HL-60 (cell line): ENCODE data around the gene SEC14L5.

Experiments
- DNase-seq, 2 experiments: peaks; one replicate each; pipeline ENCODE4 v3.0.0-alpha.2; 2010 to 2020; ENCODE audit warnings: low read depth in 1 of 2, low spot score in 1 of 2
- H3K27ac ChIP-seq: fragments of 250-450 bp; sonication (Bioruptor Pico); replicated peaks from 2 replicates; pipeline ENCODE4 v1.5.1; 2020; ENCODE audit warnings: mild to moderate bottlenecking, moderate library complexity
- H3K27me3 ChIP-seq: fragments of 250-450 bp; sonication (Bioruptor Pico); 2 replicates; pipeline ENCODE4 v1.5.1; 2021; ENCODE audit warnings: mild to moderate bottlenecking, moderate library complexity; ENCODE audit not compliant: insufficient read depth, poor library complexity, severe bottlenecking
- H3K4me3 ChIP-seq: replicated peaks from 2 replicates; pipeline ENCODE4 v1.5.1; 2011; ENCODE audit warnings: mild to moderate bottlenecking, control low read depth, low read length; ENCODE audit not compliant: insufficient read depth
- CTCF ChIP-seq: IDR thresholded peaks from one replicate; pipeline ENCODE4 v1.5.1; 2011; ENCODE audit warnings: low read length, control low read depth, inconsistent platforms; ENCODE audit not compliant: insufficient read depth
- GABPA ChIP-seq: IDR thresholded peaks from 2 replicates; pipeline ENCODE4 v1.6.1; 2012; ENCODE audit warnings: low read depth
- POLR2AphosphoS5 ChIP-seq: IDR thresholded peaks from 2 replicates; pipeline ENCODE4 v1.6.1; 2012; ENCODE audit warnings: low read depth
- REST ChIP-seq: IDR thresholded peaks from 2 replicates; pipeline ENCODE4 v1.6.1; 2012; ENCODE audit warnings: low read depth; ENCODE audit not compliant: insufficient replicate concordance
- SPI1 ChIP-seq: IDR thresholded peaks from 2 replicates; pipeline ENCODE4 v1.6.1; 2012; ENCODE audit warnings: low read depth, mild to moderate bottlenecking, borderline replicate concordance

The SEC14L5 gene

DNA sequence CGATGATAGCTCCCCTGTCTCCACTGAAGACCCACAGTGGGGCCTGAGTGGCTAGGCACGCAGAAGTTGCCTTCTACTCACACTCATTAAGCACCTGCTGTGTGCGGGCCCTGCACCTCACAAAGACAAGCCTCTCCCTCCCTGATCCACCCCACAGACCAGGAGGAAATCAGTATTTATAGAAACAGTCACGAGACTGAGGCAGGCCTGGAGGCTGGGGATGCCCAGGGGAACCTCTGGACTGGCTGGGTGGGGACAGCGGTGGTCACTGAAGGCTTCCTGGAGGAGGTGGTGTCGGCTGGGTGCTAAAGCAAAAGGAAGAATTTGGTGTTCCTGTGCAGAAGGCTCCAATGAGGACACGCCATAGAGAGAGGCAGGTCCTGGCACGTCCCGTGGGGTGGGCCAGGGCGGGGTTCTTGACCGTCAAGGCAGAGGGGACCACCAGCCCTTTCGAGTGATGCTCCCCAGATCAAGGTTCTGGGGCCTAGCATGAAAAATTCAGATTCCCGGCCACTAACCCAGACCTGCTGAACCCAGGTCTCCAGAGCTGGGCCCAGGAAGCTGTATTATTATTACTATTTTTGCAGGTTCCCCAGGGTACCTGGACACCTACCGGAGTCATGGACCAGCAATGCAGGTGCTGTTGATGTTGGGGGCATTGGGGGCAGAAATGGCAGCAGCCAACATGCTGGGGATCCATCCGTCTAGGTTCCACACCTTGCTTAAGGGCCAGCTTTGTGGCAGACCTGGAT lies 44.2 kb upstream of the SEC14L5 start:
- no peak for DNase-seq
- H3K27ac ChIP-seq, result no peak overlapping the region
- H3K4me3 ChIP-seq, result no peak overlapping the region
- TF ChIP-seq POLR2AphosphoS5, result no peak
- no peak for TF ChIP-seq SPI1
- TF ChIP-seq GABPA, result no peak
- no peak for TF ChIP-seq CTCF
- TF ChIP-seq REST, result no peak
- no peaks in the 10 kb centered on the region for H3K27me3 ChIP-seq

DNA sequence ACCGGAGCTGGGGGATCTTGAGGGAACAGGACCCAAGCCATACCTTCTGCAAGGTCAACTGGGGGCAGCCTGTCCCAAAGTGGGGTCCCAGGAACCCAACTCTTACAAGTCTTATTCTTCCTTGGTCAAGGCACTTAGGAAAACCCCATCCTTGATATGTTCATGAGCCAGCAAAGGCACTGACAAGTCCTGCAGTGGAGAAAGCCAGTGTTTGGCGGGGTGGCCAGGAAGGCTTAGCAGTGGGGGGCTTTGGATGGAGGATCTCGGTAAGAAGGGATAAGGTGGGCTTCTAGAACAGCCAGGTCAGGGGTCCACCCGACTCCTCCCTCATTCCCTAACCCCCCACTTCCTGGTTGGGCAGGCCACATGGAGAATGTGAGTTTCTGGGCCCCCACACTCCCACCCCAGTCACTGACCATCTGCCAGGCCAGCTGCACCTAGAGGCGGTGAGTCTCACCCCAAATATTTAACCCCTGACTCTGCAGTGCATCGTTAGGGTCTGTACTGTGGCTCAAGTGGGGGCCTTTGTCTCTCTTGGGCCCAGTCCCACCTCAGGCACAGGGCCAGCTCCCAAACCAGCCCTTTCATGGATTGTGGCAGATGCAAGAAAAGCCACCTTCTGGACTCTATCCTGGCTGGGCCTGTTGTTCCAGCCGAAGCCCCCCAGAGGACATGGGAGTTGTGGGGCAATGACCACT lies 43.5 kb upstream of the SEC14L5 start:
- DNase-seq, result no peak
- H3K27ac ChIP-seq, result no peak overlapping the region
- no peak overlapping the region for H3K4me3 ChIP-seq
- no peaks in the 10 kb centered on the region for H3K27me3 ChIP-seq
- no peak for TF ChIP-seq SPI1
- no peak for TF ChIP-seq GABPA
- no peak for TF ChIP-seq REST
- TF ChIP-seq CTCF, result no peak
- TF ChIP-seq POLR2AphosphoS5, result no peak

GRCh38 chr16:4915226-4915761 lies 42.8 kb upstream of the SEC14L5 start:
- H3K4me3 ChIP-seq, result no peak overlapping the region
- DNase-seq, result no peak

More at GRCh38 chr16:4915226-4915761, 42.8 kb upstream of the SEC14L5 start:
- TF ChIP-seq REST, result no peak
- TF ChIP-seq SPI1, result no peak
- TF ChIP-seq CTCF, result no peak
- no peak for TF ChIP-seq POLR2AphosphoS5
- TF ChIP-seq GABPA, result no peak
- no peaks in the 10 kb centered on the region for H3K27me3 ChIP-seq
- H3K27ac ChIP-seq, result no peak overlapping the region
